ENCODE results near the gene DLGAP1.
"Not testable (repeated sequence)": the region's sequence is repeated elsewhere in the genome, so short reads cannot be mapped to it uniquely, and the experiment has no call there.

DLGAP1 gene

GRCh38 chr18:3660739-3661515, 794.2 kb downstream of the DLGAP1 start:
- Histone ChIP-seq H3K9me3 (ENCODE audit: control insufficient read depth, low read length) (no peaks in the 10 kb centered on the region), H3K36me3 (ENCODE audit: control insufficient read depth, insufficient read depth, low read length) (no peaks in the 10 kb centered on the region), H3K4me1 (ENCODE audit: control insufficient read depth, insufficient read depth, low read length) (peaks cover 17% of the 10 kb centered on the region), H3K9ac (ENCODE audit: low read length) (no peak overlapping the region), H3K4me3 (ENCODE audit: low read length) (no peak overlapping the region), H3K27me3 (ENCODE audit: control insufficient read depth, insufficient read depth, low read length) (no peaks in the 10 kb centered on the region)

- H3K27me3 ChIP-seq (ENCODE audit: control insufficient read depth, insufficient read depth, low read length): no peaks in the 10 kb centered on the region
- no peak overlapping the region for H3K4me3 ChIP-seq (ENCODE audit: low read length)
- H3K4me1 ChIP-seq (ENCODE audit: control insufficient read depth, insufficient read depth, low read length): peaks cover 9% of the 10 kb centered on the region
- no peak overlapping the region for H3K9ac ChIP-seq (ENCODE audit: low read length)
- H3K36me3 ChIP-seq (ENCODE audit: control insufficient read depth, insufficient read depth, low read length): no peaks in the 10 kb centered on the region
- no peaks in the 10 kb centered on the region for H3K9me3 ChIP-seq (ENCODE audit: control insufficient read depth, low read length)
Measured at GRCh38 chr18:3658529-3658928, 796.6 kb downstream of the DLGAP1 start.

GRCh38 chr18:3655254-3656050, 799.7 kb downstream of the DLGAP1 start:
- peaks cover 19% of the 10 kb centered on the region for H3K4me1 ChIP-seq (ENCODE audit: control insufficient read depth, insufficient read depth, low read length)
- H3K9ac ChIP-seq (ENCODE audit: low read length): no peak overlapping the region
- no peaks in the 10 kb centered on the region for H3K27me3 ChIP-seq (ENCODE audit: control insufficient read depth, insufficient read depth, low read length)
- no peak overlapping the region for H3K4me3 ChIP-seq (ENCODE audit: low read length)
- H3K36me3 ChIP-seq (ENCODE audit: control insufficient read depth, insufficient read depth, low read length): no peaks in the 10 kb centered on the region
- H3K9me3 ChIP-seq (ENCODE audit: control insufficient read depth, low read length): no peaks in the 10 kb centered on the region

GRCh38 chr18:3654442-3655253, 800.5 kb downstream of the DLGAP1 start:
- no peaks in the 10 kb centered on the region for H3K36me3 ChIP-seq (ENCODE audit: control insufficient read depth, insufficient read depth, low read length)
- H3K4me1 ChIP-seq (ENCODE audit: control insufficient read depth, insufficient read depth, low read length): peaks cover 19% of the 10 kb centered on the region
- H3K9me3 ChIP-seq (ENCODE audit: control insufficient read depth, low read length): no peaks in the 10 kb centered on the region
- no peak overlapping the region for H3K4me3 ChIP-seq (ENCODE audit: low read length)
- H3K27me3 ChIP-seq (ENCODE audit: control insufficient read depth, insufficient read depth, low read length): no peaks in the 10 kb centered on the region
- H3K9ac ChIP-seq (ENCODE audit: low read length): no peak overlapping the region

GRCh38 chr18:3653851-3654441, 801.2 kb downstream of the DLGAP1 start:
- H3K27me3 ChIP-seq (ENCODE audit: control insufficient read depth, insufficient read depth, low read length): no peaks in the 10 kb centered on the region
- H3K4me1 ChIP-seq (ENCODE audit: control insufficient read depth, insufficient read depth, low read length): peaks cover 19% of the 10 kb centered on the region
- H3K4me3 ChIP-seq (ENCODE audit: low read length): no peak overlapping the region
- no peaks in the 10 kb centered on the region for H3K9me3 ChIP-seq (ENCODE audit: control insufficient read depth, low read length)
- no peaks in the 10 kb centered on the region for H3K36me3 ChIP-seq (ENCODE audit: control insufficient read depth, insufficient read depth, low read length)
- H3K9ac ChIP-seq (ENCODE audit: low read length): no peak overlapping the region

- H3K9me3 ChIP-seq (ENCODE audit: control insufficient read depth, low read length): no peaks in the 10 kb centered on the region
- peaks cover 19% of the 10 kb centered on the region for H3K4me1 ChIP-seq (ENCODE audit: control insufficient read depth, insufficient read depth, low read length)
- H3K4me3 ChIP-seq (ENCODE audit: low read length): no peak overlapping the region
- no peaks in the 10 kb centered on the region for H3K27me3 ChIP-seq (ENCODE audit: control insufficient read depth, insufficient read depth, low read length)
- no peak overlapping the region for H3K9ac ChIP-seq (ENCODE audit: low read length)
- no peaks in the 10 kb centered on the region for H3K36me3 ChIP-seq (ENCODE audit: control insufficient read depth, insufficient read depth, low read length)
Measured at GRCh38 chr18:3653263-3653850, 801.8 kb downstream of the DLGAP1 start.

- H3K4me3 ChIP-seq (ENCODE audit: low read length): no peak overlapping the region
- no peak overlapping the region for H3K9ac ChIP-seq (ENCODE audit: low read length)
- H3K4me1 ChIP-seq (ENCODE audit: control insufficient read depth, insufficient read depth, low read length): peaks cover 19% of the 10 kb centered on the region
- H3K9me3 ChIP-seq (ENCODE audit: control insufficient read depth, low read length): no peaks in the 10 kb centered on the region
- H3K36me3 ChIP-seq (ENCODE audit: control insufficient read depth, insufficient read depth, low read length): no peaks in the 10 kb centered on the region
- H3K27me3 ChIP-seq (ENCODE audit: control insufficient read depth, insufficient read depth, low read length): no peaks in the 10 kb centered on the region
Measured at GRCh38 chr18:3652380-3653262, 802.5 kb downstream of the DLGAP1 start.

- Histone ChIP-seq H3K27me3 (ENCODE audit: control insufficient read depth, insufficient read depth, low read length) (no peaks in the 10 kb centered on the region), H3K9ac (ENCODE audit: low read length) (no peak overlapping the region), H3K9me3 (ENCODE audit: control insufficient read depth, low read length) (no peaks in the 10 kb centered on the region), H3K4me3 (ENCODE audit: low read length) (no peak overlapping the region), H3K36me3 (ENCODE audit: control insufficient read depth, insufficient read depth, low read length) (no peaks in the 10 kb centered on the region), H3K4me1 (ENCODE audit: control insufficient read depth, insufficient read depth, low read length) (peaks cover 19% of the 10 kb centered on the region)
Measured at GRCh38 chr18:3651266-3651665, 803.8 kb downstream of the DLGAP1 start.

GRCh38 chr18:3650521-3651042, 804.5 kb downstream of the DLGAP1 start:
- H3K27me3 ChIP-seq (ENCODE audit: control insufficient read depth, insufficient read depth, low read length); H3K4me3 ChIP-seq (ENCODE audit: low read length): not testable (repeated sequence)

GRCh38 chr18:3649633-3650426, 805.3 kb downstream of the DLGAP1 start:
- H3K36me3 ChIP-seq (ENCODE audit: control insufficient read depth, insufficient read depth, low read length): no peaks in the 10 kb centered on the region
- no peak overlapping the region for H3K4me3 ChIP-seq (ENCODE audit: low read length)
- no peaks in the 10 kb centered on the region for H3K9me3 ChIP-seq (ENCODE audit: control insufficient read depth, low read length)
- H3K27me3 ChIP-seq (ENCODE audit: control insufficient read depth, insufficient read depth, low read length): no peaks in the 10 kb centered on the region
- peaks cover 19% of the 10 kb centered on the region for H3K4me1 ChIP-seq (ENCODE audit: control insufficient read depth, insufficient read depth, low read length)
- no peak overlapping the region for H3K9ac ChIP-seq (ENCODE audit: low read length)

More at GRCh38 chr18:3650521-3651042, 804.5 kb downstream of the DLGAP1 start:
- not testable (repeated sequence) for H3K9ac ChIP-seq (ENCODE audit: low read length); H3K9me3 ChIP-seq (ENCODE audit: control insufficient read depth, low read length); H3K36me3 ChIP-seq (ENCODE audit: control insufficient read depth, insufficient read depth, low read length)
- peaks cover 19% of the 10 kb centered on the region for H3K4me1 ChIP-seq (ENCODE audit: control insufficient read depth, insufficient read depth, low read length)
